Ureter (tissue), 1 donor: ENCODE results near the gene CPXM1. TPM values are rescaled to one million over a fixed set of nuclear protein-coding genes. Genes with fewer than 3 reads are reported as not detected.
"Not testable (repeated sequence)": the region's sequence is repeated elsewhere in the genome, so short reads cannot be mapped to it uniquely, and the experiment has no call there.

Experiments used
- DNase-seq: peaks from one replicate; pipeline ENCODE4 v3.0.0-alpha.2; 2020; ENCODE audit warnings: low spot score
- total RNA-seq: library from RNA; stranded (reverse); gene quantifications from one replicate; pipeline ENCODE4 v1.2.4, GENCODE V29; 2023
- donor health status: DM: yes; HTN: yes; CAD: no.

CPXM1 gene
- total RNA-seq, 1 donor from 2014 or later: 3.0 TPM

DNA sequence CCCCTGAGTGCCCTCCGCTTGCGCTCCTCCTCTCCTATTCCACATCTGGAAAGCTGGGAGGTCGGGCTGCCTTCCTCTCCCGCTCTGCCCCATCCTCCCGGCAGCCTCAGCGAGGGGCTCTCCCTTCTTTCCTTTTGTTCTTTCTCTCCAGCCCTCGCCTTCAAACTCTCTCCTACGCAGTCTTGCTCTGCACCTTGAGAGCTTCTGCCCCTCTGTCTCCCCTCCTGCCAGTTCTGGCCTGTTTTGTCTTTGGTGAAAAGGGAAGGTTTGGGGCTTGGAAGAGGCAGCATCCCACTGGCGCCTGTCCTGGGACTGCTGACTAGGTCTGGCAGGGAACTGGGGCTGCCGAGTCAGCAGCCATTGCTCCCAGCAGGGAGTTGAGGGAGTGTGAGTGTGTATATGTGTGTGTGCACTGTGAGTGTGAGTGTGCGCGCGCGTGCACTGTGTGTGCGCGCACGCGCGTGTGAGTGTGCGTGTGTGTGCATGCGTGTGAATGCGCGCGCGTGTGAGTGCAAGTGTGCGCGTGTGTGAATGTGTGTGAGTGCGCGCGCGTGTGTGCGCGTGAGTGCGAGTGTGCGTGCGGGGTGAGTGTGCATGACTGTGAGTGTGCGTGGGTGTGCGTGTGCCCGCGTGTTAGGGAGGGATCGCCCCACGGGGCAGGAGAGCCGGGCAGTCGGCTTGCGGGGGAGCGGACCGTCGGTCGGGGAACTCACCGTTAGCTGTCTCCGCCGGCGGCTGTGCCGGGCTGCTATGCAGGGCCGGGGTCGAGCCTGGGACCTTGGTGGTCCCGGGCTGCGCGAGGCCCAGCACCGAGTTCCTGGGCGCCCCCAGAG, 523 bp downstream of the CPXM1 start:
- DNase-seq: no peak

DNA sequence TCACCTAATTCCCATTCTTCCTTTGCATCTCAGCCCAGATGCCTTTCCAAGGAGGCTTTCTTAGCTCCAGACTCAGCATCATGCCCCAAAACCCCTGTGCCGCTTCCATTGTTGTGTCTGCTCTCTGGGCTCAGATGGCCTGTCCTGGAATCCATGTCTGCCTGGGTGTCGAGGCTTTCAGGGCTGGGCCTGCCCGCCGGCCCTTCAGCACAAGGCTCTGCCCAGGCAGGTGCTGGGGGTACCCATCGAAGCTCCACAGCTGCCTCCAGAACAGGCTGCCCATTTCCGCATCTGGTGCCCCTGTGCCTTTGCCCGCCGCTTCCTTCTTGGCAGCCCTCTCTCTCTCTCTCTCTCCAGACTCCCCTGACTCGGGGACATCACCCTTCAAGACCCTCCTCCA, 1.2 kb downstream of the CPXM1 start:
- no peak for DNase-seq

DNA sequence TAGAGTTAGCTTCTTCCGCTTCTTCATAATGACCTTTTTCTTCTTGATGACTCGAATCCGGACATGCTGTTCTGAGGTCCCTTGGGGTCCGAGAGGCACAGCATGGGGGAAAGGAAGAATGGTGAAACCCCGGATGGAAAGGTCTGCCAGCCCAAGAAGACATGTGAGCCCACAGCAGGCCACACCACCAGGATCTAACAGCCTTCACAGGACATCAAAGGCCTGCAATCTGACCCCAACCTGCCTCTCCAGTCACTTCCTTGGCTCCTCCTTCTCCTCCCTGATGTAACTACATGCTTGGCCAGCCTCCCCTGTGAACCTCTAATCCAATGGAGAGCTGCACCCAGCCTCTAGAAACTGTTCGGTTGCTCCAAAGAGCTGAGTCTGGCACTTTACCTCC, 1.6 kb downstream of the CPXM1 start:
- DNase-seq: no peak

DNA sequence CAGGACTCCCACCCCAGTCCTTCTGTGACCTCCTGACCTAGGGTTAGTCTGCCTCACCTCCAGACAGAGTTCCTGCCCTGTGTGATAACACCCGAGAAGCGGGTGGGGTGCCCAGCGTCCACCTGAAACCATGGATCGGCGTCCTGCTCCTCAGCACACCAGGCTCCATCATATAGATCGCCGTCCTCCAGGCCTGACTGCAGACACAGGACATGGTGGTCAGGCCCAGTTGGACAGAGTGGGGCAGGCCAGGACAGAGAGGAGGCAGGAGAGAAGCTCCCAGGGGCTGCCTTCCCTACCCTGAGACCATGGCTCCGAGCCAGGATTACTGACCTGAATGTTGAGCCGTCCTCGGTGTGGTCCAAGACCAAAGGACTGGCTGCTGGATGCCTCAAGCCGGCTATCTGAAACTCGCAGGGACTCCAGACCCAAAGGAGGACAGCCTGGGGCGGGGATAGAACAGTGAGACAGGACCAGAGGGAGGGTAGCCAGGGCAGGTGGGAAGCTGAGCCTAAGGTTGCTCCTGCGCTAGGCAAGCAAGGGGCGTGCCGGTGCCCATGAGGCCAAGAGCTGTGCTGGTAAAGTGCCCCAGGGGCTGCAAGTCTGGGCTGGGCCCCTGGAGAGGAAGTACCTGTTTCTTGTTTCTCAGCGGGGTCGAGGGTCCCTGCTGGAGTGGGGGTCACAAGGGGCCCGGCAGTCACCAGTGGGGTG, 2.2 kb downstream of the CPXM1 start:
- no peak for DNase-seq

DNA sequence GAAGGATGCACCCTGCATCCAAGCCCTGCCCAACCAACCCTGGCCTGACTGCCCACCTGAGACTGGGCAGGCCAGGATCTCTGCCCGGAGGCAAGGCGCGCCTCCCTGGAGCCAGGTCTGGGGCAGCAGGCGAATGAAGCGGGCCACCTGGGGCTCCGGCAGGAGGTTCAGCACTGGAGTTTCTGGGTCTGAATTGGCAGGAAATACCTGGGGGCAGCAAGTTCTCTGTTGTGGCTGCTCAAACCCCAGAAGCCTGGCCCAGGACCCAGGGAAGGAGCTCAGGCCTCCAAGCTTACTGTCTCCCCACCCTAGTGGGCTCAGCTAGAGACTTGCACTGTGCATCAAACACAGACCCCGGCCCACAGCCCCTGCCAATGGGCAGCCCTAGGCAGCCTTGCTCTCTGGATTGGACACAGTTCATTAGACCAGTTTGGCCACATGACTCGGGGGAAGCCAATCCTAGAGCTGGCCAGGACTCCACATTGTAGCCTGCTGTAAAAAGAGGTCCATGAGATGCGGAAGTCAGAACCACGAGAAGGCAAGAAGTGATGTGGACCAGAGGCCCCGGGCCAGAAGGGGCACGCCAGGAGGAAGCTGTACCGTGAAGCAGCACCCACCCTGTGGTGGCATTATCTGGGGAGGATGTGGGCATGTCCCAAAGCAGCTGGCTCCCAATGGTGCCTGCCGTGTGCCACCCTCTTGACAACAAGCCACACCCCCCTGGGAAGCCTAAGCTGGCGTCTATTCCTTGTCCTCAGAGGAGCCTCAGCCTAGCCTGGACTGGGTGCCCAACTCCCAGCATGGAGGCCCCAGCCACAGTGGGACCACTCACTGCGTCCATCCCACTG, 3.1 kb downstream of the CPXM1 start:
- no peak for DNase-seq

DNA sequence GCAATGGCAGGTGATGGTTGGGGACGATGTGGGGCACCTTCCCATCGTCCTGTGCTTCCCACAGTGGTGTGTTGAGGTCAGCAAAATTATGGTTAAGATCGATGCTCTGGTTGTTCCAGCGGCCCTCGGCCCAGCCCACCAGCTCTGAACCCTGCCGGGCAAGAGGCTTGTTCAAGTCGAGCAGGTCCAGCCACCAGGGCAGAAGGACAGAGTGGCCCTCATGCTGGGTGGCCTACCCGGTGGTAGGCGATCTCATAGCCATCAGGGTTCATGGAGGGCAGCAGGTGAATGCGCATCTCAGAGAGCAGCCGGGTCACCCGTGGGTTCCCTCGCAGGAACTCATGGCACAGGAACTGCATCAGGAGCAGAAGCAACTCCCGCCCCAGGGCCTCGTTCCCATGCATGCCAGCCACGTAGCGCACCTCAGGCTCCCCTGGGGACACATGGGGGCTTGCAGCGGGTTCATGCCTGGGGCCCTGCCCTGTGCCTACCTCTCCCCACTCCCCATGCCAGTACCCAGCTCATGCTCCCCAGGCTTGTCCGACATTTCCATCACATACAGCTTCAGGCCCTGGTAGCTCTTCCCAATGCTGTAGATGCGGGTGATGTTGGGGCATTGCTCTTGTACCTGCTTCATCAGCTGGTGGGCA, 4.3 kb downstream of the CPXM1 start:
- no peak for DNase-seq

DNA sequence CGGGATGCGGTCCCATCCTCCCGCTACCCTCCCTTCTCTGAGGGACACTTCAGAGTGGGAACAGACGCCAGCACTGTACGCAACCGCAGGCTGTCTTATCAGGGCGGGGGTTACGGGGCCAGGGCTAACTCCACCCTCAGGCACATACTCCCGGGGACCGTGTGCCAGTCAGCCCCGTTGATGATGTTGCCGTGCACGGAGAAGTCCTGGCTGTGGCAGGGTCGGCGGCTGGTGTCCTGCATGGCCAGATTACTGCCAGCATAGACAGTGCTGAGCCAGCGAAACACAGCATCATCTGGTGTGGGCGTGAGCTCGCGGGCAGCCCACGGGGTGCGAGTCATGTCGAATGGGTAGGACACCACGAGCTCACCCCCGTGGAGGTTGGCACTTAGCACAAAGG, 5.0 kb downstream of the CPXM1 start:
- DNase-seq: no peak

DNA sequence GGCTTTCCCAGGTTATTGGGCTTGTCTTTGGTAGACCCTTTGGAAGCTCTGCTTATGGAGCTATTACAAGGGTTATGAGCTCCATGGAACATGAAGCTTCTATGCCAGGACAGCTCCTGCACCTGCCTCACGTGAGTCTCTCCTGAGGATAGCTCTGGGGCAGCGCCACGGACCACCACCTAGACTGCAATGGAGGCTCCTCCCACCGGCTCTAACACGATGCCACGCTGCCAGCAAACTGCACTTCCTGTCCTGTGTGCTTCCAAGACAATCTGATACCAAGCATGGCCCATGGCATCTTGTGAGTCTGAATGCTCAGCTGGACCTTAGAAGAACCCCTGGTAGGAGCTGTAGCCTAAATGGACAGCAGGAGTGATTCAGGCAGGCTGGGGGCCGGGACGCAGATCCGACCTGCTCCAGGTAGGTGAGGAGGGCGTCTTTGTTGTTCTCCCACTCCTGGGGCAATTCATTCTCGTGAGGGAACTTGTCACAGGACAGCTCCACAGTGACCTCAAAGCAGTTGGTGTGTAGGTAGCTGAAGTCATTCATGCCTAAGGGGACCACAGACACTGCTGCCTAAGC, 5.5 kb downstream of the CPXM1 start:
- DNase-seq: no peak

DNA sequence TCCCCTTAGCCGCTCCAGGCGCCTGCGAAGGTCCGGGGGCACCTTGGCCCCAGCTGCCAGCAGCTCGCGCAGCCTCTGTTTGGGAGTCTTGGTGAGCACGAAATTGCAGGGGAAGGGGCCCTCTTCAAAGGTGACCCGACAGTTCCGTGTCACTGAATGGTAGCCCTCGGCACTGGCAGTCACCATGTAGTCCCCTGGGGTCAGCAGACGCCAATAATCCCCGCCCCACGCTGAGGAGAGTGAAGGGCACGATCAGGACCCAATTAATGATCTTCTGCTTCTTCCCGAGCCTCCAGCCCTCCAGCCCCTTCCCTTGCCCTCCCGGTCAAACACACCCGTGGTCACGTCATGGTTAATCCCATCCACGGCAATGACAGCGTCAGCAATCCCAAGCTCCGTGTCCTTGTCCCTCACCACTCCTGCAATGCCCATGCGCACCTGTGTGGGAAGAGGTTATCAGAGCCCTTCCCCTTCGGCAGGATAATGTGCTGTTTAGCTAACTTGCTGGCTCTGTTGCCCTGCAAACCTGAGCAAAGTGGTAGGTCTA, 6.2 kb downstream of the CPXM1 start:
- no peak for DNase-seq

DNA sequence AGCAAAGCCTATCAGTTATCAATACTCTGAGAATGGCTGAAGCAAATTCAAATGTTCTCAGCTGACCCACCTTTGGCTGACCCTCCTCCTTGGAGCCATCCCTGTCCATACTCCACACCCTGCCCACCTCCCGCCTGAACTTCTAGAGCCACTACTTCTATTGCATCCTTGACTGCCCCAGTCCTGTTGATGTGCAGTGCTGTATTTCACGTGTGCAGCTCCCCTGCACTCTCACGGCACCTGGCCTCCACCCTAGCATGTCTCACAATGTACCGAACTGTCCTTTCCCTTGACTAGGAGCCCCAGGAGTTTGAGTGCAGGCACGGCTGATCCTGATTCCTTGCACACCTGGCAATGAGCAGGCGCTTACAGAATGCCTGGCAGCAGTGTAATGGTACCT, 7.0 kb downstream of the CPXM1 start:
- no peak for DNase-seq

DNA sequence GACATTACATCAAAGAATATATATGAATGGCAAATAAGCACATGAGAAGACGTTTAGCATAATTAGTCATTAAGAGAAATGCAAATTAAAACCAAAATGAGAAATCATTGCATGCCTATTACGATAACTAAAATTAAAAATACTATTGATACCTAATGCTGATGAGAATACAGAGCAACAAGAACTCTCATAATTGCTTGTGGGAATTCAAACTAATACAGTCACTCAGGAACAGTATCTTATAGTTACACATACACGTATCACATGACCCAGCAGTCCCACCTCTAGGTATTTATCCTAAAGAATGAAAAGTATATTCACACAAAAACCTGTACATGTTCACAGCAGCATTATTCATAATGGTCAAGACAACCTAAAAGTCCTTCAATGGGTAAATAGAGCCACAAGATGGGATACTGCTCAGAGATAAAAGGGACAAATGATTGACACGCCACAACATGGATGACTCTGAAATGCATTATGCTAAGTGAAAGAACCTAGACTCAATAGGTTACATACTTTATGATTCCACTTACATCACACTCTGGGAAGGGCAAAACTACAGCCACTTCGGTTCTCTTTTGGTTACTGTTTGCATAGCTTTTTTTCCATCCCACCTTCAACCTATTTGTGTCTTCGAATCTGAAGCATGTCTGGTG, 16.4 kb downstream of the CPXM1 start:
- no peak for DNase-seq

DNA sequence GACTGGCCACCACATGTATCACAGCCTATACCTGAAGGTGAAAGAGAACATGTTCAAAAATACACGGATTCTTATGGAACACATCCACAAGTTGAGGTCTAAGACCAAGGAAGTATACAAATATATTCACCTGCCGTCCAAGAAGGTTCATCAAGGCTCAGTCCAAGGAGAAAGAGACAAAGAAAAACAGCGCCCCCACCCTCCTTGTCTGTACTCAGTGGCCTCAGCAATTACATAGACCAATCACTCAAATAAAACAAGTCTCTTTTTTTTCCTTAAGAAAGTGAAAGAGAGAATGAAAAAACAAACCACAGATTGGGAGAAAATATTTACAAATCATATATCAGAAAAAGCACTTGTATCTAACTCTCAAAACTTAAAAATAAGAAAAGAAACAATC, 19.5 kb downstream of the CPXM1 start:
- DNase-seq: no peak

DNA sequence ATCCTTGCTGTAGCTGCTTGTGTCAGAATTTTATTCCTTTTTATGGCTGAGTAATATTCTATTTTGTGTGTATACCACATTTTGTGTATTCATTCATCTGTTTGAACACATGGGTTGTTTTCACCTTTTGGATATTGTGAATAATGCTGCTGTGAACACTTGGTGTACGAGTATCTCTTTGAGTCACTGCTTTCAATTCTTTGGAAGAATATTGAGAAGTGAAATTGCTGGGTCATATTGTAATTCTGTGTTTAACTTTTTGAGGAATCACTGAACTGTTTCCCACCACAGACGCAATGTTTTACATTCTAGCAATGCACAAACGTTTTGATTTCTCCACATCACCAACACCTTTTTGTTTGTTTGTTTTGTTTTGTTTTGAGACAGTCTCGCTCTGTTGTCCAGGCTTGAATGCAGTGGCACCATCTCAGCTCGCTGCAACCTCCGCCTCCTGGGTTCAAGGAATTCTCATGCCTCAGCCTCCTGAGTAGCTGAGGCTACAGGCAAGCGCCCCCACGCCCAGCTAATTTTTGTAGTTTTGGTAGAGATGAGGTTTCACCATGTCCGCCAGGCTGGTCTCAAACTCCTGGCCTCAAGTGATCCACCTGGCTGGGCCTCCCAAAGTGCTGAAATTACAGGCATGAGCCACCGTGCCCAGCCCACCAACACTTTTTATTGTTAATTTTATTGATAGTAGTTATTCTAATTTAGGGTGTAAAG, 21.7 kb downstream of the CPXM1 start:
- no peak for DNase-seq

DNA sequence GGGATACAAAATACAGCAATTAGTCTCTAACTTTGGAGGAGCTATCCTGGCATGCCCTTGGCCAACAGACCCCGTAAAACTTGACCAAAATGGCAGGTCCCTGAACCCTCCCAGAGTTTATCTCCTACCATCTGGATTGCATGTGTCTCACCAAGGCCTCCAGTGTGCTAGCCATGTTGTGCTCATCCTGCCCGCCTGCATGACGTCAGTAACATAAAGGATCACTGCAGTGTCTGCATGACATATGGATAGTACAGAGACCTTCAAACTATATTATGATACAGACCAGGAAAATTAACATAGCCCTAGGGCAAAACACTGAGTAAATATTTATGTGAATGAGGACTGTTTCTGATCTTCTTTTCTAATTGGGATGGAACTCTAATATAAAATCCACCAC, 25.3 kb downstream of the CPXM1 start:
- DNase-seq: no peak

DNA sequence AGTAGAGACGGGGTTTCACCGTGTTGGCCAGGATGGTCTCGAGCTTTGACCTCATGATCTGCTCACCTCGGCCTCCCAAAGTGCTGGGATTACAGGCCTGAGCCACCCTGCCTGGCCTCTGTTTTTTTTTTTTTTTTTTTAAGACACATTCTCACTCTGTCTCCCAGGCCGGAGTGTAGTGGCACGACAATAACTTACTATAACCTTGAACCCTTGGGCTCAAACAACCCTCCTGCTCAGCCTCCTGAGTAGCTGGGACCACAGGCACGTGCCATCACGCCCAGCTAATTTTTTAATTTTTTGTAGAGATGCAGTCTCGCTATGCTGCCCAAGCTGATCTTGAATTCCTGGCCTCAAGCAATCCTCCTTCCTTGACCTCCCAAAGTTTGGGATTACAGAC, 26.6 kb downstream of the CPXM1 start:
- no peak for DNase-seq

DNA sequence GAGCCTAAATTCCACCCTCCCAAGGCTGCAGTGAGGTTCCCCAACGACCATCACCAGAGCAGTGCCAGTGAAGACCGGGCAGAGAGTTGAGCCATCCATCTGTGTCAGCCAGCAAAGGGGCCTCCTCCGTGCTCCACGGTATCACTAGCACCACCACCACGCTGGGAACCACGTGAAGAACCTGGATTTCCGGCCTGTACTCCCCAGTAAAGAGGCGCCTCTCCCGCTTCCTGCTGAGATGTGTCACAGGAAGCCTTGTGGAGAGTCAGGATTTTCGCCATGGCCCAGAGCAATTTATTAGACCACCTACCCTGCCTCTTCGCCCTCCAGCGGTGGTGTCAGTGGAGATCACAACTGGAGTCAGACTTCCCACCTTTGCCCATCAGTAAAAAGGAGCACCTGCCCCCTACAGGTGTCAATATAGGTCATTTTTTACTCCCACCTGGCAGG, 28.8 kb downstream of the CPXM1 start:
- no peak for DNase-seq

DNA sequence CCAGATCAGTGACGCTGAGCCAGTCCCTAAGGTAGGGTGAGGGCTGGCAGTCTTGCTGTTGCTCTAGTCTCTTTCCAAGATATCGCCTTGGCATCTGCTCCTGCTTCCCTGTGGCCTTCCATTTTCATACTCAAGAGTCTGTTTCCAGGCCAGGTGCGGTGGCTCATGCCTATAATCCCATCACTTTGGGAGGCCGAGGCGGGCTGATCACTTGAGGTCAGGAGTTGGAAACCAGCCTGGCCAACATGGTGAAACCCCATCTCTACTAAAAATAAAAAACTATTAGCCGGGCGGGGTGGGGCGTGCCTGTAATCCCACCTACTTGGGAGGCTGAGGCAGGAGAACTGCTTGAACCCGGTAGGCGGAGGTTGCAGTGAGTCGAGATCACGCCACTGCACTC, 30.3 kb downstream of the CPXM1 start:
- DNase-seq: not testable (repeated sequence)

DNA sequence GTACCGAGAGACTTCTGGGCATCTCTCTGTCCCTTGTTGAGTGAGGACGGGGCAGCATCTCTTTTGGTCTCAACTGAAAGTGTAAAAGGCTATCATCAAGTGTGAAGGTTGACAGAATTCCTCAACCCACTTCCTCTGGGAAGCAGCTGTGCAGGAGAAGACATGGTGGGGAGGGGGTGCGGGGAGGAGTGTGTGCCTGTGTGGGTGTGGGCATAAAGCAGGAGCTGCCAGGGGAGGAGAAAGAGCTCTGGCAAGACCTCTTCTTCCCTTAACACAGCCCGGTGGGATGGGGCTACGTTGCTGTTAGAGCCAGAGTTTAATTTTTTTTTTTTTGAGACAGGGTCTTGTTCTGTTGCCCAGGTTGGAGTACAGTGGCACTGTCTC, 31.8 kb downstream of the CPXM1 start:
- DNase-seq: no peak

DNA sequence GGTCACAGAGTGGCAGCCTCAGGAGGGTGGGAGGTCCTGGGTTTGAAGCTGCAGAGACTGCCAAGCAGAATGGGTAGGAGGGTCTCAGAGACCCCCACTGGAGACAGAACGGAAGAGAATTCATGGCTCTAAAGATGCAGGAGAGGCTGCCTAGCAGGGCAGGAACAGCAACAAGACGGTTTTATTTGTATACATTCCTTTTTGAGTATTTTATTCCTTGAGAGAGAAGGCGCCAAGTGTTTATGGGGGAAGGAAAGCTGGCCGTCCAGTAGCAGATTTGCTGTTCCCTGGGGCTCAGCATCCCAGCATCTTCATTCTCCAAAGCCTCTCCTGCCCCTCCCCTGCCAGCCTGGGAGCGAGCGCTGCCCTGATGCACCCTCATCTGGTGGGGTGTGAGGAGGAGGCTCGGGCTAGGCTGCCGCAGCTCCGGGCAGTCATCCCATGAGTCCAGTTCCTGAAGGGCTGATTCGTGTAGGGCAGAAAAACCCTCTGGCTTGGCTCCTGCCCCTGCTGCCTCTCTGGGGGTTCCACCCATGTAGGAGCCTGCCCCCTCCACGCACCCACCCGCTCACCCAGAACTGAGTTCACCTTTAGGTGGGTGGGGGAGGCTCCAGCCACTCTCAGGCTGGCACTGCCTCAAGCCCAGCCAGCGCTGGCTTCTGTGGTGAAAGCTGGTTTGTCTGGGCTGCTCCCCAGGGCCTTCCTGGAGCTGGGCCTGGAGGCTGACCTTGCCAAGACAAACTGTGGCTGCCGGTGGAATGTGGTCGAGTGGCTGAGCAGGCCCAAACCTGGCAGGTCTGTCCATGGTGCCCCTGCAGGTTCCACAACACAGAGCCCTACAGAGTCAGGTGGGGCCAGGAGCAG, 32.4 kb downstream of the CPXM1 start:
- DNase-seq: peak; percentile 91
